H1 (cell line): ENCODE results near the gene FAM222B. TPM values are rescaled to one million over a fixed set of nuclear protein-coding genes. Genes with fewer than 3 reads are reported as not detected.

Experiments used
- CTCF ChIA-PET: fragments of 300-600 bp; sonication (Branson Sonifier 250); formaldehyde crosslinking; loops from one replicate; lab custom pipeline; 2021; ENCODE audit not compliant: partially characterized antibody; lab: Charles Lee
- POLR2A ChIA-PET: fragments of 300-600 bp; sonication (Branson Sonifier 250); formaldehyde crosslinking; loops from one replicate; lab custom pipeline; 2021; ENCODE audit warnings: inconsistent platforms; ENCODE audit not compliant: partially characterized antibody; lab: Charles Lee
- DNase-seq, 2 experiments: peaks; one replicate each; pipeline versions ENCODE4 v3.0.0 to v3.0.0-alpha.2; 2010 to 2022; ENCODE audit warnings: low spot score in 2 of 2, low read depth in 1 of 2, mixed read lengths in 1 of 2
- FAIRE-seq: peaks from 2 replicates; lab custom pipeline; 2011; peaks lifted over from hg19 to GRCh38; lab: Jason Lieb, UNC
- H2AFZ ChIP-seq: 2 replicates; pipeline ENCODE4 v1.8.1; 2012; ENCODE audit warnings: low read length, inconsistent platforms
- H2AK5ac ChIP-seq: 2 replicates; pipeline ENCODE4 v1.6.1; 2013; ENCODE audit warnings: low read depth, low read length
- H2BK120ac ChIP-seq: replicated peaks from 2 replicates; pipeline ENCODE3; 2013; ENCODE audit warnings: low read depth, low read length, inconsistent platforms
- H2BK12ac ChIP-seq: 2 replicates; pipeline ENCODE4 v1.6.1; 2013; ENCODE audit warnings: low read depth, low read length
- H2BK15ac ChIP-seq: 2 replicates; pipeline ENCODE4 v1.6.1; 2013; ENCODE audit warnings: low read length
- H2BK20ac ChIP-seq: 2 replicates; pipeline ENCODE4 v1.6.1; 2013; ENCODE audit warnings: low read length
- H2BK5ac ChIP-seq: 2 replicates; pipeline ENCODE4 v1.6.1; 2013; ENCODE audit warnings: low read depth, low read length
- H3K14ac ChIP-seq: 2 replicates; pipeline ENCODE4 v1.6.1; 2013; ENCODE audit warnings: inconsistent platforms; ENCODE audit not compliant: insufficient read length
- H3K18ac ChIP-seq: 2 replicates; pipeline ENCODE4 v1.6.1; 2013; ENCODE audit warnings: low read length; ENCODE audit errors: extremely low read depth
- H3K23ac ChIP-seq: 2 replicates; pipeline ENCODE4 v1.6.1; 2013; ENCODE audit warnings: inconsistent platforms; ENCODE audit not compliant: insufficient read length
- H3K23me2 ChIP-seq: 2 replicates; pipeline ENCODE4 v1.6.1; 2013; ENCODE audit warnings: low read depth, low read length
- H3K27ac ChIP-seq: 2 replicates; pipeline ENCODE4 v1.6.1; 2011; ENCODE audit warnings: low read depth, low read length, inconsistent platforms
- H3K27me3 ChIP-seq, 4 experiments: replicated peaks in 1 of 4; 1 replicate in 1 of 4; 2 replicates in 3 of 4; pipeline versions ENCODE4 v1.6.1 to v1.8.1; 2011 to 2013; ENCODE audit warnings: low read length in 3 of 4, mild to moderate bottlenecking in 3 of 4, inconsistent platforms in 2 of 4, mixed read lengths in 2 of 4, moderate library complexity in 1 of 4; ENCODE audit not compliant: control insufficient read depth in 3 of 4, insufficient read depth in 3 of 4; ENCODE audit errors: extremely low read depth in 1 of 4
- H3K36me3 ChIP-seq, 4 experiments: 2 replicates each; pipeline versions ENCODE4 v1.6.1 to v1.8.1; 2011 to 2013; ENCODE audit warnings: mild to moderate bottlenecking in 4 of 4, low read length in 3 of 4, moderate library complexity in 2 of 4, control low read depth in 1 of 4, inconsistent platforms in 1 of 4; ENCODE audit not compliant: insufficient read depth in 4 of 4, control insufficient read depth in 2 of 4
- H3K4ac ChIP-seq: replicated peaks from 2 replicates; pipeline ENCODE3; 2013; ENCODE audit warnings: low read length, low read depth, mixed read lengths, inconsistent platforms; ENCODE audit not compliant: insufficient read length
- H3K4me1 ChIP-seq, 4 experiments: replicated peaks in 1 of 4; 1 replicate in 1 of 4; 2 replicates in 3 of 4; pipeline versions ENCODE4 v1.6.1 to v1.8.1; 2011 to 2013; ENCODE audit warnings: low read length in 3 of 4, inconsistent platforms in 2 of 4, mixed read lengths in 1 of 4; ENCODE audit not compliant: insufficient read depth in 4 of 4, control insufficient read depth in 3 of 4
- H3K4me2 ChIP-seq, 2 experiments: 2 replicates each; pipeline versions ENCODE4 v1.6.1 to v1.8.1; 2011 to 2013; ENCODE audit warnings: low read depth in 2 of 2, low read length in 2 of 2, control low read depth in 1 of 2, inconsistent platforms in 1 of 2, mild to moderate bottlenecking in 1 of 2; ENCODE audit not compliant: insufficient read depth in 1 of 2
- H3K4me3 ChIP-seq, 4 experiments: fragments of 200-600, 300-600 bp in 1 of 4; sonication (generic), shearing (Covaris generic), sonication (Bioruptor Twin) in 1 of 4; 2 replicates each; pipeline versions ENCODE4 v1.5.1 to v1.8.1; 2011 to 2016; ENCODE audit warnings: low read length in 4 of 4, low read depth in 3 of 4, control low read depth in 2 of 4, inconsistent platforms in 2 of 4, mild to moderate bottlenecking in 2 of 4, mixed read lengths in 1 of 4, moderate library complexity in 1 of 4; ENCODE audit not compliant: insufficient read depth in 2 of 4; ENCODE audit errors: extremely low read depth in 1 of 4
- H3K56ac ChIP-seq: replicated peaks from 2 replicates; pipeline ENCODE3; 2013; ENCODE audit warnings: low read depth, mild to moderate bottlenecking, mixed read lengths, low read length, inconsistent platforms; ENCODE audit not compliant: insufficient read length
- H3K79me1 ChIP-seq: 2 replicates; pipeline ENCODE4 v1.6.1; 2013; ENCODE audit warnings: low read depth, low read length, control low read depth
- H3K79me2 ChIP-seq, 2 experiments: 2 replicates each; pipeline versions ENCODE4 v1.6.1 to v1.8.1; 2012 to 2013; ENCODE audit warnings: low read length in 2 of 2, mild to moderate bottlenecking in 2 of 2, inconsistent platforms in 1 of 2; ENCODE audit not compliant: insufficient read depth in 2 of 2, control insufficient read depth in 1 of 2
- H3K9ac ChIP-seq, 4 experiments: replicated peaks in 1 of 4; 1 replicate in 1 of 4; 2 replicates in 3 of 4; pipeline versions ENCODE4 v1.6.1 to v1.8.1; 2011 to 2013; ENCODE audit warnings: low read depth in 3 of 4, low read length in 3 of 4, control low read depth in 2 of 4, mild to moderate bottlenecking in 2 of 4, moderate library complexity in 2 of 4, inconsistent platforms in 1 of 4; ENCODE audit errors: extremely low read depth in 1 of 4
- H3K9me3 ChIP-seq, 2 experiments: 2 replicates each; pipeline versions ENCODE4 v1.6.1 to v1.8.1; 2012 to 2013; ENCODE audit warnings: mild to moderate bottlenecking in 2 of 2, moderate library complexity in 2 of 2, control low read depth in 1 of 2, inconsistent platforms in 1 of 2, low read depth in 1 of 2, low read length in 1 of 2, mixed read lengths in 1 of 2; ENCODE audit not compliant: insufficient read depth in 2 of 2
- H4K20me1 ChIP-seq, 2 experiments: replicated peaks in 1 of 2; 2 replicates each; pipeline versions ENCODE3 to v1.8.1; 2011 to 2013; ENCODE audit warnings: inconsistent platforms in 2 of 2, low read length in 2 of 2, mild to moderate bottlenecking in 1 of 2; ENCODE audit not compliant: insufficient read depth in 2 of 2, control insufficient read depth in 1 of 2
- H4K5ac ChIP-seq: 2 replicates; pipeline ENCODE4 v1.6.1; 2013; ENCODE audit warnings: low read length, low read depth, mixed read lengths, inconsistent platforms; ENCODE audit not compliant: insufficient read length
- H4K8ac ChIP-seq: 2 replicates; pipeline ENCODE4 v1.8.0; 2013; ENCODE audit warnings: mild to moderate bottlenecking, moderate library complexity, low read length, inconsistent platforms; ENCODE audit not compliant: insufficient read depth; ENCODE audit errors: extremely low read depth
- H4K91ac ChIP-seq: replicated peaks from 2 replicates; pipeline ENCODE3; 2013; ENCODE audit warnings: low read length, mixed read lengths, inconsistent platforms; ENCODE audit not compliant: insufficient read length
- EP300 ChIP-seq, 2 experiments: IDR thresholded peaks; 1 replicate in 1 of 2; 2 replicates in 1 of 2; pipeline ENCODE4 v1.6.1; 2011 to 2012; ENCODE audit warnings: low read depth in 2 of 2, low read length in 2 of 2, mild to moderate bottlenecking in 2 of 2, borderline replicate concordance in 1 of 2, inconsistent platforms in 1 of 2, moderate library complexity in 1 of 2
- PHF8 ChIP-seq: fragments of 200-600 bp; sonication (generic); conservative IDR thresholded peaks from 2 replicates; pipeline ENCODE4 v1.7.1; 2012; ENCODE audit warnings: low read depth, mild to moderate bottlenecking, inconsistent platforms, low read length, moderate library complexity
- SIRT6 ChIP-seq: IDR thresholded peaks from one replicate; pipeline ENCODE4 v1.7.1; 2012; ENCODE audit warnings: low read length, inconsistent platforms
- YY1 ChIP-seq: IDR thresholded peaks from 2 replicates; pipeline ENCODE4 v1.6.1; 2011; ENCODE audit warnings: low read depth, mild to moderate bottlenecking, low read length
- WGBS, 2 experiments: shearing (Covaris generic) in 1 of 2; methylation state at CpG; one replicate each; pipeline versions ENCODE4 v1.1.6 to v1.1.7; 2013 to 2015; ENCODE audit warnings: low lambda C conversion rate in 2 of 2, mixed read lengths in 2 of 2, inconsistent platforms in 1 of 2, low coverage in 1 of 2, missing lambda C conversion rate in 1 of 2; ENCODE audit not compliant: insufficient replicate concordance in 2 of 2, insufficient coverage in 1 of 2, insufficient read length in 1 of 2; ENCODE audit errors: extremely low coverage in 1 of 2, missing lambda C conversion rate in 1 of 2; 5-methylcytosine and 5-hydroxymethylcytosine counted together
- polyA plus RNA-seq, 7 experiments: library from polyadenylated mRNA; depleted of rRNA in 3 of 7; stranded (reverse) in 5 of 7; unstranded in 2 of 7; fragments of >200 nt in 5 of 7; fragments of 200-250 nt in 2 of 7; gene quantifications; 1 replicate in 5 of 7; 2 replicates in 1 of 7; 4 replicates in 1 of 7; pipeline versions ENCODE4 v1.2.1 to v1.2.3, GENCODE V29; 2011 to 2013; ENCODE audit warnings: missing spikeins in 2 of 7, mixed read lengths in 2 of 7
- total RNA-seq: library from RNA; stranded (reverse); fragmentation: NEBNext Ultra II Directional; extraction: Animal tissue kit (Norgen Biotek cat#: 25700); gene quantifications from 2 replicates; pipeline ENCODE4 v1.2.1, GENCODE V29; 2021

Gene FAM222B
- total and polyA plus RNA-seq, 2 of the 8 experiments (the other 6 are each of a cell fraction or from before 2014, with no cell fraction given), result 42.1 to 81.7 TPM

DNA sequence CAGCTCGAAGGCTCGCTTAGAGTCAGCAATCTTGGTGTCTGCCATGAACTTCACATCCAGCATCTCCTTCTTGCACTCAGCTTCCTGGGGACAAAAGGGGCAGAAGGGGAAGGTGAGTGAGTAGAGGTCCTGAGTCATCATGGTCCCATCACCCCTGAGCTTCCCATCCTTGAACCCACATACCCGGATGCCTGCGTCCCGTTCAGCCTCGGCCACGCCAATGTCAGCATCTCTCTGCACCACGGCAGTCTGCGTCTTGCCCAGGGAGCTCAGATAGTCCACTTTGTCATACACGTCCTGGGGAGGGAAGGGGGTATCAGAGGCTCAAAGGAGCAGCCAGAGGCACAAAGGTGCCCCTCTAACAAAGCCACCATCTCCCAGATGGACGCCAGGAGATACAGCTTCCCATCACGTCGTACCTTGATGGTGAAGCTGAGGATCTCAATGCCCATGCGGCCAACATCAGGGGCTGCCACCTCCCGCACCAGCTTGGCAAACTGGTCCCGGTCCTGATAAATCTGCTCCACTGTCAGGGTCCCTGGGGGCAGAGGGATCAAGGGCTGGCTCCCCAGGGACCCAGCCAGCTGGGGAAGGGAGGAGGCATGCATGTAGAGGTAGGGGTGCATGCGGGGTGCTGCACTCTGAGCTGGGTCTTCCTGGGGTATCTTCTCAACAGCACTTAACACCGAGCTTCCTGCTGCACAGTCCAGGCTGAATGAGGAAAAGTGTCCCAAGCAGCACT, 39.7 kb upstream of the FAM222B start:
- TF ChIP-seq PHF8 (no peak), EP300 (IDR thresholded peaks at IDR 0.05; ENCODE audit: borderline replicate concordance in 1 of 2, low read depth in 2 of 2, low read length in 2 of 2) (no peak), YY1 (no peak), SIRT6 (no peak)
- TF ChIP-seq, all 59 proteins: peak for 0
- Histone ChIP-seq H3K4ac (no peak overlapping the region), H3K23ac (no peak overlapping the region), H4K20me1 (peaks cover 0 to 4% of the 10 kb centered on the region in 2 experiments), H2BK5ac (no peak overlapping the region), H3K27ac (no peak overlapping the region), H3K4me2 (no peak overlapping the region), H3K9ac (no peak overlapping the region), H3K18ac (no peak overlapping the region), H3K56ac (no peak overlapping the region), H3K14ac (no peak overlapping the region), H2AK5ac (no peak overlapping the region), H4K8ac (no peak overlapping the region), H4K91ac (no peak overlapping the region), H2AFZ (no peak overlapping the region), H3K23me2 (no peaks in the 10 kb centered on the region), H3K36me3 (peaks cover 9 to 34% (median 24%) of the 10 kb centered on the region in 4 experiments; a peak in 6 of 8 replicates), H3K27me3 (no peaks in the 10 kb centered on the region), H2BK12ac (no peak overlapping the region), H3K79me1 (no peaks in the 10 kb centered on the region; the same call in 1 of the 2 replicates), H2BK120ac (no peak overlapping the region), H3K79me2 (no peaks in the 10 kb centered on the region), H3K4me1 (no peaks in the 10 kb centered on the region; a peak in 4 of 7 replicates), H4K5ac (no peak overlapping the region), H2BK15ac (no peak overlapping the region), H3K4me3 (no peak overlapping the region), H2BK20ac (no peak overlapping the region), H3K9me3 (no peaks in the 10 kb centered on the region)
- FAIRE-seq, result no peak
- no peak for DNase-seq
- 97% methylated on average over 18 of the region's 18 CpGs; no CpG with 5 or more reads in 1 of the 2 experiments for WGBS, 2 experiments
- CTCF ChIA-PET, result interaction anchor here (0.6 to 5.7 kb wide), 14 partner anchors 13 to 162 kb away, joined by 3 to 73 read pairs (median 6); partner anchors contain the start of genes DHRS13, FLOT2, RPL23A and TLCD1
- POLR2A ChIA-PET, result interaction anchor here (0.5 to 2.1 kb wide), 15 partner anchors 8 to 165 kb away, joined by 3 to 7 read pairs (median 4); partner anchors contain the start of genes FAM222B, FLOT2 and TRAF4
